Epithelial cell of proximal tubule (primary cell): ENCODE results near the gene HELT. TPM values are rescaled to one million over a fixed set of nuclear protein-coding genes. Genes with fewer than 3 reads are reported as not detected.

Source experiments
- DNase-seq: peaks from one replicate; pipeline ENCODE4 v3.0.0-alpha.2; 2011; ENCODE audit warnings: low read depth
- H3K4me3 ChIP-seq: 2 replicates; pipeline ENCODE4 v1.5.1; 2011; ENCODE audit warnings: low read depth, mild to moderate bottlenecking, low read length
- total RNA-seq: library from RNA; depleted of rRNA; stranded (reverse); fragments of >200 nt; gene quantifications from 2 replicates; pipeline ENCODE4 v1.2.3, GENCODE V29; 2015
- TF ChIP-seq, protein P1 (sequence below): conservative IDR thresholded peaks from 2 replicates; pipeline ENCODE4 v1.5.1; 2012; ENCODE audit warnings: low read depth, mild to moderate bottlenecking, low read length

The HELT gene
- total RNA-seq, 1 donor from 2014 or later: not detected

DNA sequence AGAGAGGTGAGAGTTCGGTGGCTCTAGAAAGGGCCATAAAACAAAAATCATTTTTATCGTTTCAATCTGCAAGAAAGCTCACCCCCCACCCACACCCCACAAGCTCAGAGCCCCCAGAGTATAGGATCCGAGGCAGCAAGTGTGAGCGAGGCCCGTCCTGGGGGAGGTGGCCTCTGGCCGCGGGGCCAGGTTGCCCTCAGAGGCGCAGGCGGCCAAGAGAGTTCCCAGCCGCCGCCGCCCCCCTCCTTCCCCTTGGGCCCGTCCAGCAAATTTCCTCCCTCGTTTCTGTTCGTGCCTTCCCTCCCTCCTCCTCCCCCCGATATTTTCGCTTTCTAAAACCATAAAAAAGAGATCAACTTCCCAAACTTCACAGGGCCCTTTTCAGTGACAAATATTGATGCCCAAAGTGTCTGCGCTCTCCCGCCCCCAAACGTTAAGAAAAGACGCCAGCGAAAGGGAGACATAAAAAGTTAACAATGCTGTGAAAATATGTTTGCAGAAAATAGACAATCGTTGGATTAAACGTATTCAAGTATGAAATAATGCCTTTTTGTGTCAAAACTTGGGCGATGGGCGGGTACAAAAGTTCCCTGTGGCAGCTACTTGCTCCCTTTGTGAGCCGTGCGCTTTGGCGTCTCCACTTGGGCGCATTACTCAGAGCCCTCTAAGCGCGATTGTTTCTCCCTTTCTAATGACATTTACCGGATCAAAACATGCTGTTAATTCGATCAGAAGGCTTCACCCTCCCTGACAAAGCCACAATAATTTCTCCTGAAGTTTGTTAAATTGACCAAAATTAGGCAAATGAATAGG is 1.1 kb upstream of the HELT start:
- H3K4me3 ChIP-seq: no peak overlapping the region
- no peak for DNase-seq
- TF ChIP-seq, protein P1, sequence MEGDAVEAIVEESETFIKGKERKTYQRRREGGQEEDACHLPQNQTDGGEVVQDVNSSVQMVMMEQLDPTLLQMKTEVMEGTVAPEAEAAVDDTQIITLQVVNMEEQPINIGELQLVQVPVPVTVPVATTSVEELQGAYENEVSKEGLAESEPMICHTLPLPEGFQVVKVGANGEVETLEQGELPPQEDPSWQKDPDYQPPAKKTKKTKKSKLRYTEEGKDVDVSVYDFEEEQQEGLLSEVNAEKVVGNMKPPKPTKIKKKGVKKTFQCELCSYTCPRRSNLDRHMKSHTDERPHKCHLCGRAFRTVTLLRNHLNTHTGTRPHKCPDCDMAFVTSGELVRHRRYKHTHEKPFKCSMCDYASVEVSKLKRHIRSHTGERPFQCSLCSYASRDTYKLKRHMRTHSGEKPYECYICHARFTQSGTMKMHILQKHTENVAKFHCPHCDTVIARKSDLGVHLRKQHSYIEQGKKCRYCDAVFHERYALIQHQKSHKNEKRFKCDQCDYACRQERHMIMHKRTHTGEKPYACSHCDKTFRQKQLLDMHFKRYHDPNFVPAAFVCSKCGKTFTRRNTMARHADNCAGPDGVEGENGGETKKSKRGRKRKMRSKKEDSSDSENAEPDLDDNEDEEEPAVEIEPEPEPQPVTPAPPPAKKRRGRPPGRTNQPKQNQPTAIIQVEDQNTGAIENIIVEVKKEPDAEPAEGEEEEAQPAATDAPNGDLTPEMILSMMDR: no peak

DNA sequence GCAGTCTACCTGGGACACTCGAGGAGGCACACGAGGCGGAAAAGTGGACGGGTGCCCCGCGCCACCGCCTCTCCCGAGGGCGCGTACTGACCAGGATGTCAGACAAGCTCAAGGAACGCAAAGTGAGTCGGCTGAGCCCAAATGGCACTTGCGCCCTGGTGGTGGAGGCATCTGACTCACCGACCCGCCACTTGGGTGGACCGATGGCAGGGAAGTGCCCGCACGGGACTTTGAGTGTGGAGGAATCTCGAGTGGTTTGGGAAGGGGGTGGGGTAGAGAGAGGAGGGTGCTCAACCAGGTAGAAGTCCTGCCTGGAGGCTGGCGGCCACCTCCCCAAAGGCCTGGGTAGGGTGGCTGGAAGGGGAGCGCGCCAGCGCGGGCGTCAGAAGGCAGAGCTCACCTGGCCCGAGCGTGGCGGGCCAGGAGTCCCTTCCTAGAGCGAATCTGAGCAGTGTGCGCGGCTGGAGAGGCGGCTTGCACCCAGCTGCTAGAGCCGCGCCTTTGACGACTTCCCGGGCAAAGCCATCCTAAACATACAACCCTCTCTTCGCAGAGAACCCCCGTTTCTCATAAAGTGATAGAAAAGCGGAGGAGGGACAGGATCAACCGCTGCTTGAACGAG is 655 bp downstream of the HELT start:
- TF ChIP-seq, protein P1: no peak
- H3K4me3 ChIP-seq: no peak overlapping the region
- no peak for DNase-seq

DNA sequence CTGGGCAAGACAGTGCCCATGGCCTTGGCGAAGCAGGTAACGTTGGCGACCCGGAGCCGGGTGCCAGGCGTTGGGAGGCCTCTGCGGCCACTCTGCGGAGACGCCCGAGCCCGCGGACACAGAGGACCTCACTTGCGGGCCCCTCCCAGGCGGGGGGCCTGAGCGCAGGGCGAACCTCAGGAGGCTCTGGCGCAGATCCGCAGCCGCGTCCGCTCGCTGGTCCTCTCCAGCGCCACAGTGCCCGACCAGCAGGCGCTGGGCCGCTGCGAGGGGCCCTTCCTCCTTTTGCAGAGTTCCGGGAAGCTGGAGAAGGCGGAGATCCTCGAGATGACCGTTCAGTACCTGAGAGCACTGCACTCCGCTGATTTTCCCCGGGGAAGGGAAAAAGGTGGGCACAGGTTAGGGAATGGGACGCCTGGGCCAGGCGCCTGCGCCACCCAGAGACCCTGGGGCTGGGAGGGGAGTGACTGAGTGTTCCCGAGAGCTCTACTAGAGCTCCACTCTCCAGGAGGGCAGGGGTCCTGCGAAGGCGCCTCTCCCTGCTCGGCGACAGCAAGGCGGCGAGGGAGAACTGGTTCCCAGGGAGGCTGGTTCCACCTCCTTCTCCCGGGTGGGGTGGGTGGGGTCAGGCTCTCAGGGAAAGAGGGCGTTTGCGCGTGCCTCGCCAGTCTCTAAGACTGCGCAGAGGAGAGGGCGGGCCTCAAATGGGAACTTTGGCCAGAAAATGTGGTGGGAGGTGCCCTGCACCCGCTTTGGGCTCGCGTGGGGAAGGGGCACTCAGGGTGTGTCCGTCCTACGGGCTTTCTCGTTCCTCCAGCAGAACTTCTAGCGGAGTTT is 1.4 kb downstream of the HELT start:
- DNase-seq: no peak
- H3K4me3 ChIP-seq: no peak overlapping the region
- TF ChIP-seq, protein P1: no peak

DNA sequence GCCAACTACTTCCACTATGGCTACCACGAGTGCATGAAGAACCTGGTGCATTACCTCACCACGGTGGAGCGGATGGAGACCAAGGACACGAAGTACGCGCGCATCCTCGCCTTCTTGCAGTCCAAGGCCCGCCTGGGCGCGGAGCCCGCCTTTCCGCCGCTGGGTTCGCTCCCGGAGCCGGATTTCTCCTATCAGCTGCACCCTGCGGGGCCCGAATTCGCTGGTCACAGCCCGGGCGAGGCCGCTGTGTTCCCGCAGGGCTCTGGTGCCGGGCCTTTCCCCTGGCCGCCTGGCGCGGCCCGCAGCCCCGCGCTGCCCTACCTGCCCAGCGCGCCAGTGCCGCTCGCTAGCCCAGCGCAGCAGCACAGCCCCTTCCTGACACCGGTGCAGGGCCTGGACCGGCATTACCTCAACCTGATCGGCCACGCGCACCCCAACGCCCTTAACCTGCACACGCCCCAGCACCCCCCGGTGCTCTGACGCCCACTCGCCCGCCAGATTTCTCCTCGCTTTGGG is 2.1 kb downstream of the HELT start:
- DNase-seq: no peak
- H3K4me3 ChIP-seq: no peak overlapping the region
- TF ChIP-seq, protein P1: no peak

GRCh38 chr4:185020863-185021761 is 2.8 kb downstream of the HELT start:
- no peak overlapping the region for H3K4me3 ChIP-seq
- DNase-seq: no peak
- TF ChIP-seq, protein P1: no peak

- no peak overlapping the region for H3K4me3 ChIP-seq
- DNase-seq: no peak
- TF ChIP-seq, protein P1: no peak
Measured at GRCh38 chr4:185023471-185023870, 5.2 kb downstream of the HELT start.
